HCT116 (cell line): ENCODE results near the gene USP47. TPM values are rescaled to one million over a fixed set of nuclear protein-coding genes. Genes with fewer than 3 reads are reported as not detected.

Experiments used
- ATAC-seq: fragments of 200-7000 bp; cut with Tn5 transposase; 2 replicates; pipeline ENCODE4 v1.9.1; 2020; ENCODE audit warnings: mild to moderate bottlenecking, moderate library complexity
- BruUV-seq: library from RNA; stranded (reverse); fragments of 400-500 nt; replicated peaks from 2 replicates; lab custom pipeline; 2021; lab: Mats Ljungman, UMichigan
- CTCF ChIA-PET: fragments of 300-600 bp; sonication (Branson Sonifier 250); formaldehyde crosslinking; loops from one replicate; lab custom pipeline; 2021; ENCODE audit warnings: antibody characterized with exemption; lab: Charles Lee
- POLR2A ChIA-PET: fragments of 300-600, 350-600 bp; sonication (Branson Sonifier 250); formaldehyde crosslinking; loops from one replicate; lab custom pipeline; 2021; ENCODE audit warnings: antibody characterized with exemption; lab: Charles Lee
- RAD21 ChIA-PET, 2 experiments: fragments of 300-600 bp; sonication (Branson Sonifier 250); formaldehyde crosslinking; loops; one replicate each; lab custom pipeline; 2023; ENCODE audit warnings: low total read pairs in 2 of 2; ENCODE audit not compliant: uncharacterized antibody in 2 of 2, unreplicated experiment in 2 of 2, low non-redundant PET in 1 of 2; lab: Charles Lee
- DNase-seq: peaks from one replicate; pipeline ENCODE4 v3.0.0-alpha.2; 2010; ENCODE audit warnings: low read depth, low spot score
- H2AFZ ChIP-seq: fragments of 200-600 bp; shearing (Covaris generic), sonication (generic); 2 replicates; pipeline ENCODE4 v1.6.1; 2017; ENCODE audit warnings: low read depth, mixed run types, mixed read lengths, antibody characterized with exemption, low read length; ENCODE audit not compliant: poor library complexity, severe bottlenecking
- H3K27ac ChIP-seq: 2 replicates; pipeline ENCODE4 v1.5.1; 2012; ENCODE audit warnings: low read depth, low read length
- H3K27me3 ChIP-seq: fragments of 200-600 bp; sonication (generic); 2 replicates; pipeline ENCODE4 v1.6.1; 2016; ENCODE audit warnings: mixed run types, low read length, mixed read lengths; ENCODE audit not compliant: insufficient read depth
- H3K36me3 ChIP-seq, 2 experiments: fragments of 200-500 bp in 1 of 2; fragments of 200-600 bp in 1 of 2; sonication (Bioruptor generic) in 1 of 2; sonication (generic) in 1 of 2; 2 replicates each; pipeline versions ENCODE4 v1.5.1 to v1.6.1; 2014 to 2016; ENCODE audit warnings: low read length in 2 of 2, inconsistent platforms in 1 of 2, mixed read lengths in 1 of 2, mixed run types in 1 of 2; ENCODE audit not compliant: insufficient read depth in 2 of 2, control insufficient read depth in 1 of 2
- H3K4me1 ChIP-seq, 2 experiments: fragments of 200-600 bp in 1 of 2; sonication (generic) in 1 of 2; 2 replicates each; pipeline versions ENCODE4 v1.5.1 to v1.6.1; 2012 to 2017; ENCODE audit warnings: low read length in 2 of 2, inconsistent platforms in 1 of 2, mild to moderate bottlenecking in 1 of 2, mixed read lengths in 1 of 2, mixed run types in 1 of 2, moderate library complexity in 1 of 2; ENCODE audit not compliant: insufficient read depth in 2 of 2, control insufficient read depth in 1 of 2
- H3K4me2 ChIP-seq: fragments of 200-600 bp; sonication (generic); 2 replicates; pipeline ENCODE4 v1.6.1; 2017; ENCODE audit warnings: mixed run types, low read length, mixed read lengths
- H3K4me3 ChIP-seq, 2 experiments: fragments of 200-600 bp in 1 of 2; sonication (generic) in 1 of 2; replicated peaks in 1 of 2; 2 replicates each; pipeline ENCODE4 v1.5.1; 2011 to 2016; ENCODE audit warnings: low read length in 2 of 2, control low read depth in 1 of 2, low read depth in 1 of 2, mild to moderate bottlenecking in 1 of 2, mixed read lengths in 1 of 2, mixed run types in 1 of 2
- H3K79me2 ChIP-seq: fragments of 200-600 bp; sonication (generic); 2 replicates; pipeline ENCODE4 v1.6.1; 2017; ENCODE audit warnings: mild to moderate bottlenecking, mixed run types, low read length, moderate library complexity, mixed read lengths; ENCODE audit not compliant: insufficient read depth
- H3K9ac ChIP-seq: fragments of 200-600 bp; sonication (generic); 2 replicates; pipeline ENCODE4 v1.6.1; 2016; ENCODE audit warnings: low read length, mixed read lengths
- H3K9me2 ChIP-seq: fragments of 200-600 bp; sonication (generic), shearing (Covaris generic); 2 replicates; pipeline ENCODE4 v1.6.1; 2017; ENCODE audit warnings: mixed run types, mild to moderate bottlenecking, moderate library complexity; ENCODE audit not compliant: insufficient read depth
- H3K9me3 ChIP-seq, 2 experiments: fragments of 200-500 bp in 1 of 2; fragments of 200-600 bp in 1 of 2; sonication (Bioruptor generic) in 1 of 2; sonication (generic) in 1 of 2; 2 replicates each; pipeline ENCODE4 v1.6.1; 2014 to 2017; ENCODE audit warnings: low read length in 2 of 2, mixed read lengths in 2 of 2, inconsistent platforms in 1 of 2, low read depth in 1 of 2, mild to moderate bottlenecking in 1 of 2, mixed run types in 1 of 2, moderate library complexity in 1 of 2; ENCODE audit not compliant: control insufficient read depth in 1 of 2, insufficient read depth in 1 of 2
- H4K20me1 ChIP-seq: fragments of 200-600 bp; sonication (generic), shearing (Covaris generic); 2 replicates; pipeline ENCODE4 v1.6.1; 2017; ENCODE audit warnings: mixed run types, mild to moderate bottlenecking, moderate library complexity; ENCODE audit not compliant: insufficient read depth
- CBX3 ChIP-seq: IDR thresholded peaks from 2 replicates; pipeline ENCODE4 v1.6.1; 2012; ENCODE audit warnings: low read depth
- CEBPB ChIP-seq: IDR thresholded peaks from 2 replicates; pipeline ENCODE4 v1.6.1; 2012; ENCODE audit warnings: low read depth
- CTCF ChIP-seq, 3 experiments: fragments of 200-600 bp in 1 of 3; sonication (generic) in 1 of 3; IDR thresholded peaks in 2 of 3; conservative IDR thresholded peaks in 1 of 3; 2 replicates each; pipeline ENCODE4 v1.5.1; 2012 to 2017; ENCODE audit warnings: low read depth in 2 of 3, low read length in 2 of 3, antibody characterized with exemption in 1 of 3, borderline replicate concordance in 1 of 3, control low read depth in 1 of 3, mild to moderate bottlenecking in 1 of 3, mixed read lengths in 1 of 3, mixed run types in 1 of 3, moderate library complexity in 1 of 3; ENCODE audit not compliant: insufficient read depth in 1 of 3
- EGR1 ChIP-seq: IDR thresholded peaks from 2 replicates; pipeline ENCODE4 v1.6.1; 2012; ENCODE audit warnings: low read depth
- FOSL1 ChIP-seq: IDR thresholded peaks from 2 replicates; pipeline ENCODE4 v1.6.1; 2012; ENCODE audit warnings: low read depth
- POLR2AphosphoS5 ChIP-seq: IDR thresholded peaks from 2 replicates; pipeline ENCODE4 v1.6.1; 2011; ENCODE audit warnings: mild to moderate bottlenecking, low read depth, low read length, moderate library complexity
- REST ChIP-seq: IDR thresholded peaks from 2 replicates; pipeline ENCODE4 v1.6.1; 2012; ENCODE audit warnings: low read depth
- SP1 ChIP-seq: IDR thresholded peaks from 2 replicates; pipeline ENCODE4 v1.6.1; 2012; ENCODE audit warnings: low read depth
- YY1 ChIP-seq: IDR thresholded peaks from 2 replicates; pipeline ENCODE4 v1.6.1; 2011; ENCODE audit warnings: low read length, low read depth, moderate library complexity, mild to moderate bottlenecking; ENCODE audit not compliant: insufficient replicate concordance; ENCODE audit errors: extremely low read depth
- ZBTB33 ChIP-seq: IDR thresholded peaks from 2 replicates; pipeline ENCODE4 v1.6.1; 2011; ENCODE audit warnings: mild to moderate bottlenecking, low read length, moderate library complexity; ENCODE audit not compliant: insufficient replicate concordance; ENCODE audit errors: extremely low read depth
- ZFX ChIP-seq: fragments of 450-650 bp; IDR thresholded peaks from 2 replicates; pipeline ENCODE4 v1.6.1; 2017
- ZNF274 ChIP-seq: fragments of 200-500 bp; sonication (Bioruptor generic); IDR thresholded peaks from 2 replicates; pipeline ENCODE4 v1.6.1; 2014; ENCODE audit warnings: mild to moderate bottlenecking, low read depth, low read length, inconsistent platforms
- intact Hi-C: fragments of 100-400 bp; cut with micrococcal nuclease; formaldehyde crosslinking; loops from 2 replicates; pipeline ENCODE4 v1.10.0; 2022
- total RNA-seq: library from RNA; stranded (reverse); gene quantifications from one replicate; pipeline ENCODE4 v1.2.1, GENCODE V29; 2021; ENCODE audit not compliant: unreplicated experiment
- TF ChIP-seq, protein P1 (sequence below): IDR thresholded peaks from 2 replicates; pipeline ENCODE4 v1.6.1; 2012

USP47 gene
- total RNA-seq, 1 experiment from 2014 or later, result 18.9 TPM

DNA sequence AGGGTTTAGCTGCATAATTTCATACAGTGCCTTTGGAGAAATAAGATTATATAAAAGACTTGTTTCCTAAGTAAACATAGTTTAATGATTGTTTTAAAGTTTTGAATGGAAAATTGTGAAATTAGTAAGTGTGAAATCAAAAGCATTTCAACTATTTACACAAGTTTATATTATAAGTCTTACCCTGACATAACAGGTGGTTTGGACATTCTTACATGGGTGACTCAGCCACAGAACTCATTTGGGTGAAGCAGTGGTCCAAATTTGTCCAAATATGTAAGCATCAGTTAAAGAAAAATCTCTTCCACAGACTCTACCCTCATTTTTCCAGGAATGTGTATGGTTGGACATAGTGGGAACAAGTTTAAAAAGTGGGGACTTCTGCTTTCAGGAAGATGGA lies 68.0 kb downstream of the USP47 start:
- ChIA-PET POLR2A (no interaction called here), CTCF (no interaction called here), RAD21 (no interaction called here)
- intact Hi-C loops, result no loop called here
- no peaks in the 10 kb centered on the region for H4K20me1 ChIP-seq
- TF ChIP-seq ZFX (no peak), YY1 (no peak), POLR2AphosphoS5 (no peak), REST (no peak), ZNF274 (no peak), CEBPB (no peak)
- no peak overlapping the region for H3K9ac ChIP-seq
- BruUV-seq, result no TSS peak
- no peaks in the 10 kb centered on the region for H3K79me2 ChIP-seq
- no peak overlapping the region for H3K4me2 ChIP-seq
- no peak for DNase-seq
- H3K36me3 ChIP-seq, result peaks cover 3 to 8% of the 10 kb centered on the region in 2 experiments; a peak in 1 of 4 replicates
- ATAC-seq, result no peak
- H3K9me2 ChIP-seq, result no peaks in the 10 kb centered on the region
- no peaks in the 10 kb centered on the region for H3K9me3 ChIP-seq
- no peak overlapping the region for H2AFZ ChIP-seq
- H3K27me3 ChIP-seq, result no peaks in the 10 kb centered on the region
- H3K27ac ChIP-seq, result no peak overlapping the region
- H3K4me1 ChIP-seq, result no peaks in the 10 kb centered on the region
- H3K4me3 ChIP-seq, result no peak overlapping the region

- no peak overlapping the region for H3K4me3 ChIP-seq
- peaks cover 3 to 8% of the 10 kb centered on the region in 2 experiments; a peak in 1 of 4 replicates for H3K36me3 ChIP-seq
- intact Hi-C loops, result no loop called here
- H4K20me1 ChIP-seq, result no peaks in the 10 kb centered on the region
- BruUV-seq, result no TSS peak
- DNase-seq (no peak), ATAC-seq (no peak)
- ChIA-PET RAD21 (no interaction called here), CTCF (no interaction called here), POLR2A (no interaction called here)
- no peak overlapping the region for H3K4me2 ChIP-seq
- H3K9ac ChIP-seq, result no peak overlapping the region
- no peaks in the 10 kb centered on the region for H3K79me2 ChIP-seq
- H3K4me1 ChIP-seq, result no peaks in the 10 kb centered on the region
- no peak overlapping the region for H3K27ac ChIP-seq
- no peaks in the 10 kb centered on the region for H3K9me3 ChIP-seq
- H2AFZ ChIP-seq, result no peak overlapping the region
- H3K27me3 ChIP-seq, result no peaks in the 10 kb centered on the region
- no peaks in the 10 kb centered on the region for H3K9me2 ChIP-seq
- TF ChIP-seq YY1 (no peak), CBX3 (no peak), FOSL1 (no peak), CTCF (IDR thresholded peaks at IDR 0.05 in 2 of 3, conservative IDR thresholded peaks at IDR 0.05 in 1 of 3; ENCODE audit: borderline replicate concordance in 1 of 3, insufficient read depth in 1 of 3, low read depth in 2 of 3, low read length in 2 of 3) (no peak), ZNF274 (no peak), SP1 (no peak), EGR1 (no peak), ZFX (no peak), ZBTB33 (no peak)
- TF ChIP-seq, protein P1, sequence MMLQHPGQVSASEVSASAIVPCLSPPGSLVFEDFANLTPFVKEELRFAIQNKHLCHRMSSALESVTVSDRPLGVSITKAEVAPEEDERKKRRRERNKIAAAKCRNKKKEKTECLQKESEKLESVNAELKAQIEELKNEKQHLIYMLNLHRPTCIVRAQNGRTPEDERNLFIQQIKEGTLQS, result no peak
These were observed 68.8 kb downstream of the USP47 start for GRCh38 chr11:11910541-11910940.
